Heart right ventricle (tissue), 16 donors: ENCODE data around the gene TMEM255B. TPM values are rescaled to one million over a fixed set of nuclear protein-coding genes. Genes with fewer than 3 reads are reported as not detected.

ENCODE experiments used
- ATAC-seq, 8 donors: fragments of 200-7000 bp; cut with Tn5 transposase; one replicate each; pipeline ENCODE4 v1.9.1; 2020; ENCODE audit warnings: mild to moderate bottlenecking in 8 of 8, moderate library complexity in 8 of 8, moderate number of reproducible peaks in 1 of 8
- DNase-seq, 2 donors: peaks; one replicate each; pipeline ENCODE4 v3.0.0-alpha.2; 2020
- H3K27ac ChIP-seq, 10 donors: fragments of 200-600 bp; sonication (generic) in 2 of 10; one replicate each; pipeline versions ENCODE4 v1.5.0 to v1.8.0; 2020 to 2022; ENCODE audit warnings: mild to moderate bottlenecking in 3 of 10
- H3K27me3 ChIP-seq, 7 donors: fragments of 200-600 bp; one replicate each; pipeline ENCODE4 v1.8.0; 2021 to 2022; ENCODE audit warnings: mild to moderate bottlenecking in 2 of 7
- H3K36me3 ChIP-seq, 9 donors: fragments of 200-600 bp; sonication (generic) in 1 of 9; one replicate each; pipeline versions ENCODE4 v1.5.0 to v1.8.0; 2020 to 2022; ENCODE audit warnings: mild to moderate bottlenecking in 2 of 9
- H3K4me1 ChIP-seq, 9 donors: fragments of 200-600 bp; sonication (generic) in 1 of 9; one replicate each; pipeline versions ENCODE4 v1.5.0 to v1.8.0; 2020 to 2022; ENCODE audit warnings: mild to moderate bottlenecking in 4 of 9
- H3K4me3 ChIP-seq, 10 donors: fragments of 200-600 bp; sonication (generic) in 2 of 10; one replicate each; pipeline versions ENCODE4 v1.5.0 to v1.8.0; 2020 to 2022; ENCODE audit warnings: mild to moderate bottlenecking in 7 of 10, moderate library complexity in 2 of 10
- H3K9me3 ChIP-seq, 11 donors: fragments of 200-600 bp in 10 of 11; sonication (generic) in 2 of 11; one replicate each; pipeline versions ENCODE4 v1.5.0 to v1.8.0; 2013 to 2022; ENCODE audit warnings: mild to moderate bottlenecking in 2 of 11, control low read depth in 1 of 11, moderate library complexity in 1 of 11
- CTCF ChIP-seq, 9 donors: fragments of 200-600 bp; sonication (generic) in 2 of 9; IDR thresholded peaks; one replicate each; pipeline versions ENCODE4 v1.5.0 to v1.8.0; 2021 to 2022; ENCODE audit warnings: antibody characterized with exemption in 9 of 9, mild to moderate bottlenecking in 5 of 9, moderate library complexity in 1 of 9
- WGBS, 2 donors: extraction: QIAGEN DNeasy Blood & Tissue Kit; methylation state at CpG; one replicate each; pipeline ENCODE4 v1.1.7; 2013; ENCODE audit warnings: inconsistent platforms in 1 of 2; 5-methylcytosine and 5-hydroxymethylcytosine counted together
- intact Hi-C, 10 donors: fragments of 100-400 bp; cut with DNase I; formaldehyde crosslinking; loops; one replicate each; pipeline versions ENCODE4 v1.11.1 to v1.14.2; 2022
- polyA plus RNA-seq, 2 donors: library from polyadenylated mRNA; stranded (reverse); fragments of 200-250 nt; gene quantifications; one replicate each; pipeline ENCODE4 v1.2.3, GENCODE V29; 2013
- total RNA-seq, 10 donors: library from RNA; stranded (reverse); fragmentation: NEBNext Ultra II Directional in 3 of 10; extraction: Animal tissue kit (Norgen Biotek cat#: 25700) in 3 of 10; gene quantifications; one replicate each; pipeline versions ENCODE4 v1.2.1 to v1.2.4, GENCODE V29; 2021 to 2023
- donor health status: Arrhythmogenic right ventricular cardiomyopathy.
- donor health status: ischemic (EF 13 %, LVEDD 7.1; RV severe dilation, severe dysfunction).
- donor health status: healthy with polysubstance abuse.
- donor health status: DM: no; HTN: yes; CAD: no.
- donor health status: DM: no; HTN: no; CAD: no.
- donor health status: ischemic (EF 25% LVEDD 6.9; RV normal size, moderate dysfunction).
- donor health status: ischemic (EF 25% LVEDD 5.7; RV mildly dilated, moderate dysfunction).
- donor health status: healthy.
- donor health status: DM: yes; HTN: yes; CAD: no.
- donor health status: Ischemic cardiomyopathy.
- donor health status: ischemic (EF 35%, LVEDD 5.7; RV mildly dilated, moderate dysfunction).
- donor health status: nonischemic (EF 11% LVEDD 7.7; RV severe dilation, severe dysfunction).
- donor health status: DM: yes; HTN: yes; CAD: no.
- donor health status: PGD.
- donor health status: ischemic (EF 29% LVEDD 5.4; RV normal size, mild dysfunction).
- donor health status: nonischemic (EF 23%, LVEDD 6.1; RV moderate dilation, normal function).

Gene TMEM255B
- total and polyA plus RNA-seq, 12 donors: 2.4 to 12.9 (median 6.3) TPM

GRCh38 chr13:113849546-113849945 is 90.5 kb downstream of the TMEM255B start:
- intact Hi-C loops: no loop called here
- H3K36me3 ChIP-seq: peaks cover 0 to 51% (median 0%) of the 10 kb centered on the region in 9 donors
- DNase-seq (no peak), ATAC-seq (no peak)
- H3K4me1 ChIP-seq: peaks cover 36 to 98% (median 77%) of the 10 kb centered on the region in 9 donors
- no peak overlapping the region for H3K4me3 ChIP-seq
- no peaks in the 10 kb centered on the region for H3K9me3 ChIP-seq
- TF ChIP-seq CTCF (IDR thresholded peaks at IDR 0.05): no peak
- H3K27ac ChIP-seq: no peak overlapping the region
- no peaks in the 10 kb centered on the region for H3K27me3 ChIP-seq
- WGBS, 2 donors: 85 to 95% methylated on average over 3 of the region's 3 CpGs

GRCh38 chr13:113849981-113850721 is 91.1 kb downstream of the TMEM255B start:
- 84 to 90% methylated on average over 8 of the region's 8 CpGs for WGBS, 2 donors
- no peak overlapping the region for H3K27ac ChIP-seq
- no peaks in the 10 kb centered on the region for H3K27me3 ChIP-seq
- intact Hi-C loops: no loop called here
- H3K9me3 ChIP-seq: no peaks in the 10 kb centered on the region
- peaks cover 0 to 45% (median 0%) of the 10 kb centered on the region in 9 donors for H3K36me3 ChIP-seq
- no peak overlapping the region for H3K4me3 ChIP-seq
- no peak for TF ChIP-seq CTCF (IDR thresholded peaks at IDR 0.05)
- H3K4me1 ChIP-seq: peaks cover 36 to 98% (median 77%) of the 10 kb centered on the region in 9 donors
- ATAC-seq (no peak), DNase-seq (peak in 1 of 2 donors; percentile 1)

GRCh38 chr13:113850722-113851479 is 91.9 kb downstream of the TMEM255B start:
- no peak for TF ChIP-seq CTCF (IDR thresholded peaks at IDR 0.05)
- Histone ChIP-seq H3K36me3 (peaks cover 0 to 38% (median 0%) of the 10 kb centered on the region in 9 donors), H3K9me3 (no peaks in the 10 kb centered on the region), H3K27ac (no peak overlapping the region), H3K27me3 (no peaks in the 10 kb centered on the region), H3K4me3 (no peak overlapping the region), H3K4me1 (peaks cover 36 to 98% (median 77%) of the 10 kb centered on the region in 9 donors)
- ATAC-seq (no peak), DNase-seq (no peak)
- intact Hi-C loops: no loop called here
- WGBS, 2 donors: 97 to 98% methylated on average over 3 of the region's 3 CpGs

GRCh38 chr13:113851480-113851803 is 92.4 kb downstream of the TMEM255B start:
- intact Hi-C loops: no loop called here
- ATAC-seq (no peak), DNase-seq (no peak)
- no peak overlapping the region for H3K4me3 ChIP-seq
- peaks cover 36 to 98% (median 80%) of the 10 kb centered on the region in 9 donors for H3K4me1 ChIP-seq
- no peaks in the 10 kb centered on the region for H3K9me3 ChIP-seq
- H3K27ac ChIP-seq: no peak overlapping the region
- no peak for TF ChIP-seq CTCF (IDR thresholded peaks at IDR 0.05)
- H3K27me3 ChIP-seq: no peaks in the 10 kb centered on the region
- 91 to 92% methylated on average over 1 of the region's 1 CpG for WGBS, 2 donors
- H3K36me3 ChIP-seq: peaks cover 0 to 38% (median 0%) of the 10 kb centered on the region in 9 donors
